Activated T-helper 1 cell treated with Interleukin-2 at 50 U/mL for 16 hours (primary cell): Measurements from ENCODE around the gene HOXC12.

Source experiments
- DNase-seq: peaks from one replicate; pipeline ENCODE4 v3.0.0-alpha.2; 2020; ENCODE audit warnings: low read depth

HOXC12 gene

DNA sequence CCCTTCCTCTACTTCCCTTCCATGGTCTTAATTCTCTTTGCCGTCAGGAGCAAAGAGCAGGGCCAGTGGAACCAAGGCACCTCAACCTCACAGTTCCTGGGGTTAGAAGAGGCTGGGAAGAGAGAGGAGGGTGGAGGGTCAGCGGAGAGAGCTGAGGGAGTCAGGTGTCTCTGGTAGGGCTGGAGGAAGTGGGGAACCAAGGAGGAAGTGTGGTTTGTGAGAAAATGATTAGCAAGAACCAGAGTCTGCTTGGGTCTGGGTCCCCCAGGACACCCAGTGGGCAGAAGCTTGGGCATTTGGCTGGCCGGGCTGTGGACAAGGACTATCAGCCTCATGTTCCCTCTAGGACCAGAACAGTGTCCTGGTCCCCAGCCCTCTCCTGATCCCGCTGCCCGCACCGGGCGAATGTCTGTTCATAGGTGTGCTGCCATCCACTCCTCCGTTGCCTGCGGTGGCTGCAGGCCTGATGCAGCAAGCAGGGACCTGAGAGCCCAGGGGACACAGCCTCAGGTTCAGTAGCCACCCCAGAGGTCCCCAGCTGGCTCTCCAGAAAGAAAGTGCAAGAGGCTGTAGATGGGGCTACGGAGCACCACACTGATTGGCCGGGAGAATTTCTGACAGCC is 2.3 kb downstream of the HOXC12 start:
- DNase-seq = no peak

- no peak for DNase-seq
Measured at GRCh38 chr12:53958128-53958527, 3.4 kb downstream of the HOXC12 start.

DNA sequence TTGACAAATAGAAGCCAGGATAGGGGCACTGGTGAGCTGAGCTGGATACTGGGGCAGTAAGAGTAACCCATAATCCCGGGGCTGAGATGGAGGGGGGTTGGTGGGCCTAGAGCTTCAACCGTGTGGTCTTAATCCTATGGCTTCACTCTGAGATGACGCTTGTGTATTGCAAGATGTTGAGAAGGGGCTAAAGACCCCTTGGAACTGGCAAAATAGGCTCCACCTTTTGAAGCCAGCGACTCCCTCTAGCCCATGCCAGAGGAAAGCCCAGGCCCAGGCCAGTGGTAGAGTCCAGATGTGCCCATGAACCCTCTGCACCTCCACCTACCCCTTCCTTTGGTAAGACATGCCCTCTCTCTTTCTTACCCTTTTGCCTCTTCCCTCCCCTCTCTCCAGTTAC is 4.6 kb downstream of the HOXC12 start:
- no peak for DNase-seq

DNA sequence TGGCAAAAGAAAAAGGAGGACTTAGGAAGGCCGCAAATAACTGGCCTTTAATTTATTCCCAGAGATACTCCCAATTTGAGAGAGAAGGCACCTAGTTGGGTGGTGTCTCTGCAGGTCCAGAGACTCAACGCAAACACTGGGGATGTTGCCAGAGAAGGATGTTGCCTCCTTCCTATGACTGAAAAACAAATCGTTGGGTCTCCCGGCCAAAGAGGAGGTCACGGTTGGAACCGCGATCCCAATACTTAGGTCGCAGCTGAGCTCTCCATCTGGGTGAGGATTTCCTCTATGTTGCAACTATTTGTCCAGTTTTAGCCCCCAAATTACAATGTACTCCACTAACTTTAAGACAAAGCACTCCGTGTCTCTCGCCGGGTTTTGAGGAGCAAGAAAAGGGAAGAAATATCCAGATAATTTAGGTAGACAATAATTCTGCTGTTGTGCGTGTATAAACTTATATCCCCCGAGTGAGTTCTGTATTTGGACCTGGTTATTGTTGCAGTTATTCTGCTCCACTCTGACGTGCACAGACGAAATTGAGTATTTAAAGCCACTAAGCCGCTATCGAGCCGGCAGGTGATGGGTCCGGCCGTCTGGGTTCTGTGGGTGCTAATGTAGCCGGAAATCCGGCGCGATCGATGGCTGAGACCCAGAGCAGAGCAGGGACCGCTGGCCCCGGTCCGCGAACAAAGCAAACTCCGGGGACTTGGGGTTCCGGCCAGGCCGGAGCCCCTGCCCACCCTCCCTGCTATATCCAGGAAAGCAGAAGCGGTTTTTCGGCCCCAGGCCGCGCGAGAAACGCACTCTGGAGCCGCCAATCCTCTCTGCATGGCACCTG is 5.7 kb downstream of the HOXC12 start:
- DNase-seq = no peak

DNA sequence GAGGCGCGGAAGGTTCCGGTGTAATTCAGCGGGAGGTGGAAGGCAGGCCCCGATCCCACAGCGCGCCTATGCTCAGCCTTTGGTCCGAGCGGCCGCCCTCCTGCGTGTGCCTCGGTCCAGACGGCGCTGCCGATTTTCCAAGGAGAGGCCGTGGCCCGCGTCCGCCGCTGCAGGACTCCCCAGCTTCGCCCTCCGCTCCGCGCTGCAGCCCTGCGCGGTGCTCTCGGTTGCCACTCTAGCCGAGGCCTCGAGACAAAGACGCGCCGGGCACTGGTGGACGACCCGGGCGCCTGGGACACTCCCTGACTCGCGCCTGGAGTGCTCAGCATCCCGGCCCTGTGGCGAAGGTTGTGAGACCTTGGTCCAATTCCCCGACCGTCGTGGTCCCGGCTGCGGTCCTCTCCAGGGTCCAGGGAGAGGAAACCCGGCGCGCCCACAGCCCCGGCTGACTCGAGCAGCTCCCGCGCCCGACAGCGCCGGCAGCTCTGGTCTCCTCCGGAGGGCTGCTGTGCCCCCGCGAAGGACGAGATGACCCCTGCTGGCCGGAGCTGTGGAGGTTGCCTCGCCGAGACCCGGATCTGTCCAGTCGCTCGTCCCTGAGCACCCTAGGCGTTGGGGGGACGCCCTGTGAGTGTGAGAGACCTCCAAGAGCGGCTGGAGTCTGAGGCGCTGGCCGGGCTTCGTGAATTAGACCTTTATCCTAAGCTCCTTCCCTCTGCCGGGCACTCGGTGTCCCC is 6.5 kb downstream of the HOXC12 start:
- no peak for DNase-seq

DNA sequence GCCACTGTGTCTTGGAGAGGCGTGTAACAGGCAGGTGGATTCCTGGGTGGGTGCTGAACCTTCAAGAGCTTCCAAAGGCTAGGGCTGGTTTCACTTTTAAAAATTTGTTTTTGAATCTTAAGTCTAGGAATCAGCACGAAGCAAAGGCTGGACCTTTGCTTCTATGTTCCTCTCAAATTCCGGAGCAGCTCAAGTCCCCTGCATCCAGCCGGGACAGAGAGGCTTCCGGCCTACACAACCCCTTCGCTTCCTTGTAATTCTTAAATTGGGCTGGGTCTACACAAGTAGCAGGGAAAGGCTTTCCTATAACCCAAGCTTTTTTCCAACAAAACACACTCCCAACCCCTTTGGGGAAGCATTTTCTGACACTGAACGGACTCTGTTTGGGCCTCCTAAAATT is 8.3 kb downstream of the HOXC12 start:
- DNase-seq = no peak

DNA sequence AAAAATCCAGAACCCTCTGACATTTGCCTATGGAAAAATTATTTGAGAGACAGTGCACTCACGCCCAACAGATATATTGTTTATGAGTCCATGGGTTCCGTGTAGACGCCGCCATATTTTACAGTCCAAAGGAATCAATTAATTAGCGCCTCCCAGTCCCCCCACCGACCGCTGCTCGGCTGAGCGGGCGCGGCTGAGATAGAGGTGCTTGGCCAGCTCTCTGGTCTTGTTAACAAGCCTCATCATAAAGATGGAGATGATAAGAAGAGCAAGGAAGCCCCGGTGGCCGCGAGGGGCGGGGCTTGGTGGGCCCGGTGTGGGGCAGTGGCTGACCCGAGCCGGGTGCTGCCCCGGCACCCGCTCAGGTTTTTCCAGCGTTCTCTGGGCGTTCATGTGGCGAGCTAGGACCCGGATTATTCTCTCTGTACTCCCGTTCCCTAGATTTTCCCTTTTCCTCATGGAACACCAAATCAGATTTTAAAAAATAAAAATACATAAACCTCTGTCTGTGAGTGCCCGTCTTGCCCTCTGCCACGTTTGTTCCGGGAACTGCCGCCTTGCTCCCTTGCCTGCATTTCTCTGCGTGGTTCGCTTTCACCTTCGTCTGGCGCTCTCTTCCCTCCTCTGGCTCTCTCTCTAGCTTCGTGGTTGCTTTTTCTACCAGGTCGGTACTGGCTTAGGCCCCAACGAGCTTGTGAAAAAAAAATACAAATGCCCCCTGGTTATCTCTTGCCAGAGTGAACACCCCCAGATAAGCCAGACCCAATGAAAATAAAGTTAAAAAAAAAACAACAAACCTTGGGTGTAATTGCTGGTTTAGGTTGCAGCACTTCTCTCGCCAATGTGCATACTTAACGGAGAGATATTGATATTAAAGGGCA is 9.0 kb downstream of the HOXC12 start:
- DNase-seq = no peak

DNA sequence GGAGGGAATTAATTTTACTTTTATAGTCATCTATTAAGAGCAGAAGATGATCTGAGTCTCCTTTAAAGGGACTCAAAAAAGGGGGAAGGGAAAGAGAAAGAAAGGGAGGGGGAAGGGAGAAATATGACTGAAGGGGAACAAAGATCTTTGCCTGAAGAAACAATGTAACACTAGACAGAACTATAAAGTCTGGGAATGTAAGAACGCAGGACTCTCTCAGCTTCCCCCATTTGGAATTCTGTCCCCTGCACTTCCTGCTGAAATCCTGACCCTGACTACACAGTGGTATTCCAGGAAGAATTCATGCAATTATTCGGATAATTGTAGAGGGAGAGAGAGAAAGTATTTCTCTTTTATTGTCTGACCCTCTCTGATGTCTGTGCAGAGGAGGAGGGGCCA is 9.6 kb downstream of the HOXC12 start:
- DNase-seq = no peak

- DNase-seq = no peak
Measured at GRCh38 chr12:53965281-53966084, 10.8 kb downstream of the HOXC12 start.

GRCh38 chr12:53966085-53966384 is 11.3 kb downstream of the HOXC12 start:
- DNase-seq = no peak

- no peak for DNase-seq
Measured at GRCh38 chr12:53966385-53967133, 11.9 kb downstream of the HOXC12 start.

- DNase-seq = no peak
Measured at GRCh38 chr12:53967421-53967925, 12.8 kb downstream of the HOXC12 start.

GRCh38 chr12:53968214-53969127 is 13.8 kb downstream of the HOXC12 start:
- DNase-seq = no peak

DNA sequence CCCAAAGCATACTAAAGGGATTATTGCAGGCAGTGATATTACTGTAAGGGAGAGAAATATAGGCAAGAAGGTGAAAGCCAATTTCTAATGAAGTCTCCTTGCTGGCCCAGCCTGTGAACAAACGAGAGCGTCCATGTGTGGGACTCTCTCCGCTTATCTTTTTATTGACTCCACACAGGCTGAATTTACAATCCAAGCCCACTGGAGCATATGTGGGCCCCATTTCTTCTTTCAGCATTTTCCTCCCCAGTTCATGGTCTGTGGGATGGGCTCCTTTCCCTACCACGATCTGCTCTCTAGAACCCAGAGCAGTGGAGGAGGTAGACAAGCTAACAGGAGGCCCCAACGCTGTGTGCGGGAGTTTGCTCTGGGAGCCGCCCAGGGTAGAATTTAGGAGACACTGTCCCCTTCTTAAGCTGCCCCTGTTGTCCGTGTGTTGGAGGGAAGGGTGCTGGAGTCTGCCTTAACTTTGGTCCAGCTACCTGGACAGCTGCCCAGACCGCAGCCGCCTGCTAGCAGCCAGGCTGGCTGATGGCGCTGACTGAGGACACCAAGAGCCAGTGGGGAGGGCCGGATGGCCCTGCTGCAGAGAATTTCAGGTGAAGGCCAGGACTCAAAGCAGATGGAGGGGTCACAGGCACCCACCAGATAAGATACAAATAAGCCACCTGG is 15.0 kb downstream of the HOXC12 start:
- DNase-seq = no peak

GRCh38 chr12:53970451-53970850 is 15.7 kb downstream of the HOXC12 start:
- DNase-seq = no peak

DNA sequence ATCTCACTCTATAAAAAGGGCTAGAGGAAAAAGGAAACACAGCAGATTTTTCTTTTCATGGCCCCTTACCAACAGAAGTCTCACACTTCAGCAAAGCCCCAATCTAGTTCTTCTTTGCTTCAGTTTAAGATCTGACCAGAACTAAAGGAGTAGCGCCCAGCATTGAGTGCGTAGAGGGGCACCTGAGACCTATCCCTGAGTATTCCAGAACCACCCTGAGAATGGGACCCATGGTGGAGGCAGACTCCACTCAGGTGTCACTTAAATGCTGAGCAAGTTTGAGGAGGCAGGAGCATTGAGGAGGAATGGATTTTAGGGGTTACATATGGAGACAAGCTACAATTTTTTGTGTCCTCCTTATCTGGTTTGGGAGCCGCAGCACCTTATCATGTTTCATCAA is 16.4 kb downstream of the HOXC12 start:
- no peak for DNase-seq

DNA sequence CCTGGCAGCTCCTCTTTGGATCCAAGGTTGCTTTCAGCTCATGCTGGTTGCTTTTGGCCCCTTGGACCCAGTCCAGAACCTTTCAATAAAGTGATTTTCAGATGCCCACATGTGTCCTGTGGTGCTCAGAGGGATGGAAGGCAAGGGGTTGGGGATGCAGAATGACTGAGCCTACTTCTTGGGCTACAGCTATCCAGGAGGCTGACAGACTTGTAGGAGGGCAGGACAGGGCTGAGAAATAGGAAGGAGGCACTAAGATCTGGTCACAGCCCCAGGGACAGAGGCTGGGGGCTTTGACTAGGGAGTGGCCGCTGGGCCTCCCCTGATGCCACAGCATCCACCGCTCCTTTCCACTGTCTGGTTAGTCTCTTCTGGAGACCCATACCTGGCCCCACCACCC is 17.0 kb downstream of the HOXC12 start:
- no peak for DNase-seq

GRCh38 chr12:53972152-53972702 is 17.5 kb downstream of the HOXC12 start:
- DNase-seq = no peak
